KMS-11 (cell line): Measurements from ENCODE around the gene BNC2.

Experiments used
- H2AFZ ChIP-seq: fragments of 200-600 bp; sonication (generic); 2 replicates; pipeline ENCODE4 v1.6.1; 2016; ENCODE audit warnings: antibody characterized with exemption, mixed run types, low read depth
- H3K27ac ChIP-seq: fragments of 200-600 bp; sonication (generic); 2 replicates; pipeline ENCODE4 v1.6.1; 2016; ENCODE audit warnings: mild to moderate bottlenecking, mixed run types
- H3K27me3 ChIP-seq: fragments of 200-600 bp; sonication (generic); 2 replicates; pipeline ENCODE4 v1.6.1; 2017; ENCODE audit warnings: mild to moderate bottlenecking, low read depth, mixed run types, moderate library complexity; ENCODE audit not compliant: insufficient read depth
- H3K36me3 ChIP-seq: fragments of 200-600 bp; sonication (generic); 2 replicates; pipeline ENCODE4 v1.6.1; 2017; ENCODE audit warnings: mild to moderate bottlenecking, mixed run types; ENCODE audit not compliant: insufficient read depth
- H3K4me1 ChIP-seq: fragments of 200-600 bp; sonication (generic); 2 replicates; pipeline ENCODE4 v1.6.1; 2016; ENCODE audit warnings: mild to moderate bottlenecking, low read depth, mixed run types; ENCODE audit not compliant: poor library complexity, severe bottlenecking
- H3K4me2 ChIP-seq: fragments of 200-600 bp; sonication (generic); 2 replicates; pipeline ENCODE4 v1.7.0; 2016; ENCODE audit warnings: mild to moderate bottlenecking, mixed run types
- H3K4me3 ChIP-seq: fragments of 200-600 bp; sonication (generic); IDR thresholded peaks from 2 replicates; pipeline ENCODE4 v1.6.1; 2017; ENCODE audit warnings: low read depth, low read length, mixed read lengths; ENCODE audit not compliant: insufficient read depth
- H3K79me2 ChIP-seq: fragments of 200-600 bp; sonication (generic); 2 replicates; pipeline ENCODE4 v1.6.1; 2016; ENCODE audit warnings: low read depth, mixed run types; ENCODE audit not compliant: insufficient read depth
- H3K9ac ChIP-seq: fragments of 200-600 bp; sonication (generic); 2 replicates; pipeline ENCODE4 v1.6.1; 2016; ENCODE audit warnings: mild to moderate bottlenecking, mixed run types
- H4K20me1 ChIP-seq: fragments of 200-600 bp; sonication (generic); 2 replicates; pipeline ENCODE4 v1.6.1; 2016; ENCODE audit warnings: mild to moderate bottlenecking, mixed run types; ENCODE audit not compliant: insufficient read depth
- TF ChIP-seq, protein P1 (sequence below): fragments of 200-600 bp; sonication (generic); conservative IDR thresholded peaks from 2 replicates; pipeline ENCODE4 v1.6.1; 2017; ENCODE audit warnings: low read depth, mild to moderate bottlenecking, antibody characterized with exemption, low read length, moderate library complexity, mixed read lengths

Gene BNC2

DNA sequence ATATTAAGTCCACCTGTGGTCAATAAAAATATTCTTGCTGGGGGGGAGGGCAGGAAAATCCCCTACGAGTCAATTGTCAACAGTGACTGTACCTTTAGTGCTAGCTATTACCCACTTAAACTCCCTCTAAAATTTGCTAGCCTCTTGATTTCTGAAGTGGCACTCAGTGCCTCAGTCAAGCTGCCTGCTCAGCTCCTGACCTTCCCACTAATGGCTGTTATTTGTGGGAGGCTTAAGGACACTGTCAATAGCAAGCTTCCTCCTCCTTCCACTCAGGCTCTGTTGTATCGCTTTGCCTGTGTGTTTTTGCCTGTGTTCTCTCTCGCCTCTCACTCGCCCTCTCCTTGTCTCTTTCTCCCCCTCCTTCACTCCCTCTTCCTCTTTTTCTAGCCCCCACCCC lies 140.8 kb downstream of the BNC2 start:
- Histone ChIP-seq H3K36me3 (no peaks in the 10 kb centered on the region), H3K4me1 (peaks cover 13% of the 10 kb centered on the region), H3K27ac (no peak overlapping the region), H3K79me2 (no peaks in the 10 kb centered on the region), H3K9ac (no peak overlapping the region), H3K27me3 (no peaks in the 10 kb centered on the region), H3K4me3 (no peak overlapping the region), H3K4me2 (no peak overlapping the region), H2AFZ (no peak overlapping the region), H4K20me1 (no peaks in the 10 kb centered on the region)
- TF ChIP-seq, protein P1, sequence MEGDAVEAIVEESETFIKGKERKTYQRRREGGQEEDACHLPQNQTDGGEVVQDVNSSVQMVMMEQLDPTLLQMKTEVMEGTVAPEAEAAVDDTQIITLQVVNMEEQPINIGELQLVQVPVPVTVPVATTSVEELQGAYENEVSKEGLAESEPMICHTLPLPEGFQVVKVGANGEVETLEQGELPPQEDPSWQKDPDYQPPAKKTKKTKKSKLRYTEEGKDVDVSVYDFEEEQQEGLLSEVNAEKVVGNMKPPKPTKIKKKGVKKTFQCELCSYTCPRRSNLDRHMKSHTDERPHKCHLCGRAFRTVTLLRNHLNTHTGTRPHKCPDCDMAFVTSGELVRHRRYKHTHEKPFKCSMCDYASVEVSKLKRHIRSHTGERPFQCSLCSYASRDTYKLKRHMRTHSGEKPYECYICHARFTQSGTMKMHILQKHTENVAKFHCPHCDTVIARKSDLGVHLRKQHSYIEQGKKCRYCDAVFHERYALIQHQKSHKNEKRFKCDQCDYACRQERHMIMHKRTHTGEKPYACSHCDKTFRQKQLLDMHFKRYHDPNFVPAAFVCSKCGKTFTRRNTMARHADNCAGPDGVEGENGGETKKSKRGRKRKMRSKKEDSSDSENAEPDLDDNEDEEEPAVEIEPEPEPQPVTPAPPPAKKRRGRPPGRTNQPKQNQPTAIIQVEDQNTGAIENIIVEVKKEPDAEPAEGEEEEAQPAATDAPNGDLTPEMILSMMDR: no peak

DNA sequence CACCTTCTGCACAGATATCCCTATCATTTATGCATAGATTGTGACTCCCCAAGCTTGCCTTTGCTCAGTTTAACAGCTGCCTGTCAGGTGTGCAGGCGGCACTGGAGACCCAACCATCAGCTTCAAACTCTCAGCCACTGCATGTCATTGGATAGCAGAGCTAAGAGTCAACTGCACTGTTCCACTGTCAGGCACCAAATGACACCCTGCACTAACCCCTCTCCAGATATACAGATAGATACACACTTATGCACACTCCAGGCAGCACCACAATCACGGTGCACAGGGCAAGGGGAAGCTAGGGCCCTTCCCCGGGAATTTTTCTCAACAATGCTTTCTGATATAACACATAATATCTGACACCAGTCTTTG lies 142.3 kb downstream of the BNC2 start:
- TF ChIP-seq, protein P1: no peak
- Histone ChIP-seq H3K4me2 (peak overlapping the region; percentile 52; the same call in 1 of the 2 replicates), H4K20me1 (no peaks in the 10 kb centered on the region), H3K36me3 (no peaks in the 10 kb centered on the region), H3K27me3 (no peaks in the 10 kb centered on the region), H3K4me1 (peaks cover 13% of the 10 kb centered on the region), H3K9ac (no peak overlapping the region), H3K79me2 (no peaks in the 10 kb centered on the region), H2AFZ (no peak overlapping the region), H3K4me3 (no peak overlapping the region), H3K27ac (no peak overlapping the region)

DNA sequence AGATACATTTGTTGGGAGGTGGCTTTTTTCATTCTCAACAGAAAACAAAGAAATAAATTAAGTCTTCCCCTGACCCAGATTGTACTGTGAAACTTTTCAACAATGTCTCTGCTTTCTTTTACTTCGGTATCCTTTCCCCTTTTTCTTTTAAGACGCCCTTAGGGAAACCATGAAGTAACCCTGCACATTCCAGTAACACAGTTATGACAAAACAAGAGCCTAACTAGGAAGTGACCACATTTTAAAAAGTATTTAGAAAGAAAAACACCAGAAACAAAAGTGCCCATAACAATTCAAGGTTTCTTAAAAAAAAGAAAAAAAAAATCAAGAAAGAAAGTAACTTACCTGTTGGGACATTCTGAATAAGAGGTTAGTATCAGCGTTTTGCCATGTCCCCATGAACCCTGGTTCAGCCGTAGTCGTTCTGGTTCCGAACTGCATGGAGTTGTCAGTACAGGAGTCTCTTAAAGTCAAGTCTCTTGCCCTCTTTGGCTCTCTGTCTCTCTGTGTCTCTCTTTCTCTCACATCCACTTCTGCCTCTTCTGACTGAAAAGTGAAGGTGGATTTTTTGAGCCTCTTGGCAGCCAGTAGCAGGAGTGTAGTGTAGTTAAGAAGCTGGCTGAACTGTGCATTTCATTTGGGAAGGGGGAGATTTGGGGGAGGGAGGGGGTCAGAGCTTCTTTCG lies 142.9 kb downstream of the BNC2 start:
- Histone ChIP-seq H3K79me2 (no peaks in the 10 kb centered on the region), H3K9ac (peak overlapping the region; percentile 49; the same call in 1 of the 2 replicates), H3K4me1 (peaks cover 13% of the 10 kb centered on the region), H3K27me3 (no peaks in the 10 kb centered on the region), H3K27ac (no peak overlapping the region), H3K36me3 (no peaks in the 10 kb centered on the region), H2AFZ (peak overlapping the region; percentile 83), H3K4me3 (no peak overlapping the region), H3K4me2 (peak overlapping the region; percentile 52), H4K20me1 (no peaks in the 10 kb centered on the region)
- TF ChIP-seq, protein P1: no peak

DNA sequence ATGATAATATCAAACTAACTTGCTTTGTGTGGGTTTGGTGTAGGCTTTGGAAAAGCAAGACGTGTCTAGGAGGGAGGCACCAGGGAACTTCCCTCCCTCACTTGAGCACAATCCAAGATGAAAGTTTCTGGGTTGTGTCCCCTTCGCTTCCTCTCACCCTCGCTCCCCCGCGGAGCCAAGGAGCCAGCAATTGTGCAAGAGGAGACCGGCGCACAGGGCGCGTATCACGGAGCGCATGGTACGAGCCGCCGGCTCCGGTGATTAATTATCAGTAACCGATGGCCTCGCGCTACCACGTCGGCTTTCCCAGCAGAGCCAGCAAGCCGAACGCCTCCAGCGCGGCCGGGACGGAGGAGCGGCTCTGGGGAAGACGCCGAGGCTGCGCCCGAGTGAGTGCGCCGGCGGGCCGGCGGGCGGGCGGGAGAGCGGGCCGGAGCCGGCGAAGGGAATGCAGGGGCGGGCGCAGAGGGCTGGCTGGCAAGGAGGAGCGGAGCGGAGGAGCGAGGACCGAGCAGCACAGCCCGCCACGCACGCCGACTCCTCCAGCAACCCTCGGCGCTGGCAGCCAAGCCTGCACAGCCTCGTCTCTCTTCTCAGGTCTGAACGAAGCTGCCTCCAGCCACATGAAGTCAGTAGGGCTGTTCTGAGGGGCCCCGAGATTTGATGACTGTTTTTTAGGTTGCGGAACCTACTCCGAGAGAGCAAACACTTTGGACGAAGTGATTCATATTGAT lies 143.6 kb downstream of the BNC2 start:
- peak overlapping the region; percentile 20; the same call in 1 of the 2 replicates for H3K27ac ChIP-seq
- H2AFZ ChIP-seq: peak overlapping the region; percentile 83
- no peak overlapping the region for H3K4me3 ChIP-seq

More for the DNA sequence above, 143.6 kb downstream of the BNC2 start:
- Histone ChIP-seq H3K4me1 (peaks cover 13% of the 10 kb centered on the region), H3K79me2 (no peaks in the 10 kb centered on the region), H3K27me3 (no peaks in the 10 kb centered on the region), H4K20me1 (no peaks in the 10 kb centered on the region), H3K9ac (peak overlapping the region; percentile 49; the same call in 1 of the 2 replicates), H3K4me2 (peak overlapping the region; percentile 52), H3K36me3 (no peaks in the 10 kb centered on the region)
- TF ChIP-seq, protein P1: no peak
